Iris pigment epithelial cell (primary cell): ENCODE measurements around the gene BACH2.
"Not testable (repeated sequence)": the region's sequence is repeated elsewhere in the genome, so short reads cannot be mapped to it uniquely, and the experiment has no call there.

Experiments
- DNase-seq: peaks from one replicate; pipeline ENCODE4 v3.0.0-alpha.2; 2011; ENCODE audit warnings: low read depth

Gene BACH2

DNA sequence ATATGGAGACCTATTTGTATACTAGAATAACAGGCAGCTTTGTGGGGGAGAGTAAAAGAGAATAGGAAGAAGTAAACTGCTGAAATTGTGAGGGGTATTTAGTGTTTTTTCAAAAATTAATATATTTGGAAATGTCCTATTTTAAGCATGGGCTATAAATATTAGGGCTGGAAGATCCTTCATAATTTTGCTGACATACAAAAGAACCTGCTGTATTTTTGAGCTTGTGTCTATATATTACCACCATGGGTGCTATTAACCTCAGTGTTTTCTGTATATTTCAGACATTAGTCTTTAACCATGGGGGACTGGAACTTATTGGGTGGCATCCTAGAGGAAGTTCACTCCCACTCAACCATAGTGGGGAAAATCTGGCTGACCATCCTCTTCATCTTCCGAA is 402.5 kb downstream of the BACH2 start, which contains the start of gene GJA10:
Gene GJA10 (plus strand): TSS at position 301 of the 400 bp plus-strand sequence. CDS start 0 bp downstream, at position 301.
- DNase-seq, result no peak

- DNase-seq, result not testable (repeated sequence)
Measured at GRCh38 chr6:89892577-89892976, 404.1 kb downstream of the BACH2 start.

GRCh38 chr6:89890845-89891528 is 405.7 kb downstream of the BACH2 start:
- DNase-seq, result not testable (repeated sequence)

DNA sequence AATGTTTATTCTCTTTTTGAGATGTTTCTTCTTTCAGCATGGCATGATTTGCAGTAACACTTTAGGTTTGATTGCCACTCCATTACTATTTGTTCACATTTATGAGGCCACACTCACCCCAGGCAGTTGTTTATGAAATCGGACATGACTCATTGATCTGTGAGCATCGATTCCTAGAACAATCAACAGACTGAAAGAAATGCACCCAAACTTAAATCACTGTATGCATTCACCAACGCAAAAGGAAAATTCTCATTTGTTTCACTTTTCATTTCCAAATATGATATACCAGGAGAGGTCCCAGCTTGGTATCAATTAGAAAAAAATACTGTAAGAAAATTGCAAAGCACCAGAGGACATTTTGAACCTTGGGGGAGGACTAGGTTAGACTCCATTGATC is 407.8 kb downstream of the BACH2 start:
- DNase-seq, result no peak

DNA sequence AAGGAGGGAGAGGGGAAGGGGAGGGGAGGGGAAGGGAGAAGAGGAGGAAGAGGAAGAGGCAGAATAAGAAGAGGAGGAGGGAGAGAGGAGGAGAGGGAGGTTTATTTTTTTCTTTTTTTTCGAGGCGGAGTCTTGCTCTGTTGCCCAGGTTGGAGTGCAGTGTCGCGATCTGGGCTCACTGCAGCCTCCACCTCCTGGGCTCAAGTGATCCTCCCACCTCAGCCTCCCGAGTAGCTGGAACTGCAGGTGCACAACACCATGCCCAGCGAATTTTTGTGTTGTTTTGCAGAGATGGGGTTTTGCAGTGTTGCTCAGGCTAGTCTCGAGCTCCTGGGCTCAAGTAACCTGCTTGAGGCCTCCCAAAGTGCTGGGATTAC is 408.5 kb downstream of the BACH2 start:
- DNase-seq, result no peak

GRCh38 chr6:89887452-89888137 is 409.0 kb downstream of the BACH2 start:
- peak; percentile 10 for DNase-seq

DNA sequence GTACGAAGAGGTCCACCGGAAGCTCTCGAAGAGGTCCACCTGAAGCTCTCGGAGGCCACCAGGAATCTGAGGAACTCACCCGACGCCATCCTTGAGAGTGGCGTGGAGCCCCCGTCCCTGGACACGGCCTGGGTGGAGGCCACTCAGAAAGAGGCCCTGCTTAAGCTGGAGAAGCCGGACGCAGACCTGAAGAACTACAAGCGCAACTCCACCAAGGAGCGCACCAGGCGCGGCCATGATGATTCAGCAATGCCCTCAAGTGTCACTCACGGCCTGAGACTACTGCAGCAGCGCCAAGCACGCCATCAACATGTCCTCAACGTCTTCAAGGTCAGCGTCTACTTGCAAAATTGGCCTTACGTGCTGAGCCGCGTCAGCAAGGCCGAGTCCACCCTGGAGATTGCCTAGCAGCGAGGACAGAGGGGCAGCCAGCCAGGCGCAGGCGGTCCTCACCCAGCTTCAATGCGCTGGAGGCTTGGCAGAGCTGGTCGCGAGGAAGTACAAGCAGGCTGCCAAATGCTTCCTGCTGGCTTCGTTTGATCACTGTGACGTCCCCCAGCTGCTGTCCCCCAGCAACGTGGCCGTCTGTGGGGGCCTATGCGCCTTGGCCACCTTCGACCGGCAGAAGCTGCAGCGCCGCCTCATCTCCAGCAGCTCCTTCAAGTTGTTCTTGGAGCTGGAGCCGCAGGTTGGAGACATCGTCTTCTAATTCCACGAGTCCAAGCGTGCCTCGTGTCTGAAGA is 410.1 kb downstream of the BACH2 start:
- no peak for DNase-seq
